ENCODE data around the gene KNG1. TPM values are rescaled to one million over a fixed set of nuclear protein-coding genes. Genes with fewer than 3 reads are reported as not detected.

The KNG1 gene
- not detected in 2 replicates for total RNA-seq
- polyA plus RNA-seq = not detected in 2 replicates
- not detected in 2 replicates for polyA plus RNA-seq (2011; cell fraction: cytosol; rRNA removed)
- not detected in 2 replicates for polyA plus RNA-seq (2011; cell fraction: nucleus; rRNA removed)
- not detected in 2 replicates for polyA plus RNA-seq (2012)
- not detected in 2 replicates for polyA minus RNA-seq
- not detected for polyA minus RNA-seq (2011; cell fraction: cytosol; rRNA and poly(A)+ RNA removed)
- not detected in 2 replicates for polyA minus RNA-seq (2011; cell fraction: nucleus; rRNA and poly(A)+ RNA removed)
- Bru-seq, nascent RNA = not detected
- not detected for BruChase-seq, experiment 1, labeled RNA remaining after a 6-hour chase
- not detected for BruChase-seq, experiment 2, labeled RNA remaining after a 2-hour chase
- long read RNA-seq = 0 reads

DNA sequence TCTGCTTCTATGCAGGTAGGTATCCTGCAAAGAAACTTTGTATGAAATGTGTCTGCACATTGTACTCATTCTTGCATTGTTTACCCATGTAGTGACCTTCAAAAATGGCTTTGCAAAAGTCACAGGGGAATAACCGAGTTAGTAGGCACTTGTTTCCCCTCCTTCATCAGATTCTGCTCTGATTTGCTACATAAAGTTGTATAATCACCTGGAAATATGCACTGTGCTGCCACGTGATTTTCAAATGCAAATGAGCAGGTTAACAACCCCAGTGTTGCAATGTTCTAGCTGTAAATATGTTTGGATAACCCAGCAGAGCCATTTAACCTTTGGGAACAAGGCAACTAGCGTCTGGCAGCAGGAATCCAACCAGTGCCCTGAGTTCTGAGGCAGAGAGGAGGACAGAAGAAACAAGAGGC lies at the start of gene KNG1:
TSS of gene KNG1 (plus strand) at position 321 of the 419 bp plus-strand sequence. CDS start 184 bp downstream, outside the sequence.
- Histone ChIP-seq H3K79me2 (ENCODE audit: control insufficient read depth, insufficient read depth, low read length) (no peaks in the 10 kb centered on the region), H3K9ac (replicated peaks; ENCODE audit: extremely low read depth, insufficient read depth, low read length) (no peak within 1 kb of the TSS), H4K20me1 (replicated peaks; ENCODE audit: control insufficient read depth, extremely low read depth, insufficient read depth, low read length) (no peaks in the 10 kb centered on the region), H3K9me3 (replicated peaks; ENCODE audit: control insufficient read depth, insufficient read depth, low read length) (no peaks in the 10 kb centered on the region), H3K36me3 (ENCODE audit: control insufficient read depth in 2 of 2, extremely low read depth in 1 of 2, insufficient read depth in 2 of 2, low read length in 2 of 2) (no peaks in the 10 kb centered on the region), H3K4me3 (replicated peaks in 1 of 3; ENCODE audit: insufficient read depth in 1 of 3, low read depth in 1 of 3, low read length in 3 of 3) (no peak within 1 kb of the TSS), H3K27ac (ENCODE audit: insufficient read depth, low read depth, low read length) (no peak within 1 kb of the TSS), H3K27me3 (ENCODE audit: control insufficient read depth in 2 of 2, insufficient read depth in 2 of 2, low read length in 2 of 2) (peaks cover 0 to 3% of the 10 kb centered on the region in 2 experiments), H3K4me2 (ENCODE audit: insufficient read depth, low read length) (no peak within 1 kb of the TSS), H3K9me1 (replicated peaks; ENCODE audit: control insufficient read depth, extremely low read depth, insufficient read depth, low read length) (no peaks in the 10 kb centered on the region), H2AFZ (ENCODE audit: low read depth, low read length) (no peak within 1 kb of the TSS), H3K4me1 (ENCODE audit: control insufficient read depth, extremely low read depth, insufficient read depth, low read length) (no peaks in the 10 kb centered on the region)
- intact Hi-C loops (cut with micrococcal nuclease) (no loop called here), dilution Hi-C loops (cut with MboI; ENCODE audit: extremely low pct_ligation_motif_present, low sequenced_read_pairs) (no loop called here)
- FAIRE-seq (no peak), DNase-seq (ENCODE audit: low read depth, low spot score) (peak; percentile 0)
- CTCF ChIA-PET = no interaction called here
- no TSS peak for BruUV-seq (replicated peaks)
- TF ChIP-seq MYC (IDR thresholded peaks at IDR 0.05; ENCODE audit: low read depth, low read length) (no peak), POLR2A (IDR thresholded peaks at IDR 0.05; ENCODE audit: low read depth, low read length) (no peak), GATA2 (IDR thresholded peaks at IDR 0.05; ENCODE audit: insufficient read depth, insufficient read length, low read depth, low read length) (no peak), POLR2AphosphoS5 (IDR thresholded peaks at IDR 0.05; ENCODE audit: insufficient read depth, low read depth, low read length) (no peak), JUN (IDR thresholded peaks at IDR 0.05; ENCODE audit: borderline replicate concordance, insufficient read depth, insufficient read length, low read depth) (no peak), FOS (IDR thresholded peaks at IDR 0.05; ENCODE audit: borderline replicate concordance, insufficient read depth, low read length) (no peak), EZH2 (IDR thresholded peaks at IDR 0.05; ENCODE audit: borderline replicate concordance, low read depth, low read length, severe bottlenecking) (no peak)
- TF ChIP-seq, protein P1, sequence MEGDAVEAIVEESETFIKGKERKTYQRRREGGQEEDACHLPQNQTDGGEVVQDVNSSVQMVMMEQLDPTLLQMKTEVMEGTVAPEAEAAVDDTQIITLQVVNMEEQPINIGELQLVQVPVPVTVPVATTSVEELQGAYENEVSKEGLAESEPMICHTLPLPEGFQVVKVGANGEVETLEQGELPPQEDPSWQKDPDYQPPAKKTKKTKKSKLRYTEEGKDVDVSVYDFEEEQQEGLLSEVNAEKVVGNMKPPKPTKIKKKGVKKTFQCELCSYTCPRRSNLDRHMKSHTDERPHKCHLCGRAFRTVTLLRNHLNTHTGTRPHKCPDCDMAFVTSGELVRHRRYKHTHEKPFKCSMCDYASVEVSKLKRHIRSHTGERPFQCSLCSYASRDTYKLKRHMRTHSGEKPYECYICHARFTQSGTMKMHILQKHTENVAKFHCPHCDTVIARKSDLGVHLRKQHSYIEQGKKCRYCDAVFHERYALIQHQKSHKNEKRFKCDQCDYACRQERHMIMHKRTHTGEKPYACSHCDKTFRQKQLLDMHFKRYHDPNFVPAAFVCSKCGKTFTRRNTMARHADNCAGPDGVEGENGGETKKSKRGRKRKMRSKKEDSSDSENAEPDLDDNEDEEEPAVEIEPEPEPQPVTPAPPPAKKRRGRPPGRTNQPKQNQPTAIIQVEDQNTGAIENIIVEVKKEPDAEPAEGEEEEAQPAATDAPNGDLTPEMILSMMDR (IDR thresholded peaks at IDR 0.05; ENCODE audit: extremely low read depth in 1 of 2, insufficient read depth in 1 of 2, low read depth in 1 of 2, low read length in 2 of 2) = no peak
- TF ChIP-seq, protein P2, sequence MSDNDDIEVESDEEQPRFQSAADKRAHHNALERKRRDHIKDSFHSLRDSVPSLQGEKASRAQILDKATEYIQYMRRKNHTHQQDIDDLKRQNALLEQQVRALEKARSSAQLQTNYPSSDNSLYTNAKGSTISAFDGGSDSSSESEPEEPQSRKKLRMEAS (IDR thresholded peaks at IDR 0.05; ENCODE audit: insufficient read depth, insufficient read length) = no peak
- POLR2A ChIA-PET = no interaction called here

Data from endothelial cell of umbilical vein (primary cell).